Naive B cell (primary cell): ENCODE data around the gene FAM76B. TPM values are rescaled to one million over a fixed set of nuclear protein-coding genes. Genes with fewer than 3 reads are reported as not detected.

Experiments
- ATAC-seq, 2 donors: fragments of 150-1000 bp; cut with Tn5 transposase; 2 replicates each; pipeline ENCODE4 v1.10.0; 2021; ENCODE audit warnings: low read depth in 2 of 2, mild to moderate bottlenecking in 2 of 2, moderate library complexity in 2 of 2
- DNase-seq: peaks from one replicate; pipeline ENCODE4 v3.0.0; 2022
- H3K27ac Mint-ChIP-seq, 6 donors: one replicate each; pipeline ENCODE4 v1.8.0; 2020 to 2022; ENCODE audit warnings: mild to moderate bottlenecking in 6 of 6, mixed read lengths in 6 of 6, moderate library complexity in 5 of 6, inconsistent platforms in 2 of 6
- H3K27me3 Mint-ChIP-seq, 3 donors: one replicate each; pipeline ENCODE4 v1.8.0; 2021 to 2022; ENCODE audit warnings: mixed read lengths in 3 of 3, mild to moderate bottlenecking in 1 of 3
- H3K36me3 Mint-ChIP-seq, 2 donors: one replicate each; pipeline ENCODE4 v1.8.0; 2020 to 2022; ENCODE audit warnings: mixed read lengths in 2 of 2, inconsistent platforms in 1 of 2, mild to moderate bottlenecking in 1 of 2
- H3K4me1 Mint-ChIP-seq, 3 donors: one replicate each; pipeline ENCODE4 v1.8.0; 2020 to 2022; ENCODE audit warnings: mixed read lengths in 3 of 3, inconsistent platforms in 1 of 3, mild to moderate bottlenecking in 1 of 3, moderate library complexity in 1 of 3
- H3K4me3 Mint-ChIP-seq, 8 donors: one replicate each; pipeline ENCODE4 v1.8.0; 2020 to 2022; ENCODE audit warnings: mild to moderate bottlenecking in 8 of 8, mixed read lengths in 8 of 8, moderate library complexity in 8 of 8, inconsistent platforms in 2 of 8
- H3K9me3 Mint-ChIP-seq, 7 donors: one replicate each; pipeline ENCODE4 v1.8.0; 2020 to 2022; ENCODE audit warnings: mixed read lengths in 7 of 7, mild to moderate bottlenecking in 5 of 7, inconsistent platforms in 2 of 7, moderate library complexity in 1 of 7
- polyA plus RNA-seq, 6 donors: library from polyadenylated mRNA; unstranded; fragments of 300-500 nt; fragmentation: Illumina TruSeq; gene quantifications; one replicate each; pipeline ENCODE4 v1.2.3, GENCODE V29; 2021; ENCODE audit warnings: low read depth in 6 of 6

The FAM76B gene
- polyA plus RNA-seq, 6 donors from 2014 or later, result 17.3 to 25.9 (median 22.1) TPM

DNA sequence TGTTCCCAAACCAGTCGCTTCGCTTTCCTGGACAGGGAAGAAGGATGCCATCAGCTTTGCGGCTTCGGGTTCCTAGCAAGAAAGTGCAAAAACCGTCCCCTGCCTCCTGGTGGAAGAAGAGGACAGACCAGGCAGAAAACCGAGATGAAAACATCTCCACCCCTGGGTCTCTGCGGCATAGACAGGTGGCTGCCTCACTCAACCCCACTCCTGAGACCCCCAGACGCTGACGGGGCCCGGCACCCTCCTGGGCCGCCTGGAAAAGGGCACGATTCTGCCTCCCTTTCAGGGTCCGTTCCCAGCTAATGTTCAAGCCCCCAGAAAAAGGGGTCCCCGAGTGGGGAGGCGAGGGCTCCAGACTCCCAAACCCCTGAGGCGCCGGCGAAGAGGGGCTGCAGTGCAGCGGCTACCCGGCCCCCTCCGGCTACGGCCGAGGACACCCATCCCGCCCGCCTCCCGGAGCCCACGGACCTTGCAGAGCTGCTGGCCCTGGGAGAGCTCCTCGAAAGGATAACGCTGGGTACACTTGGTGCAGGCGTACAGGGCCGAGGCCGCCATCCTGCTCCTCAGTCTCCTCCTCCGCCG lies 569 bp downstream of the FAM76B start:
- Mint-ChIP-seq H3K9me3 (no peaks in the 10 kb centered on the region), H3K4me3 (peak overlapping the region; percentile 97 to 100 (median 100)), H3K4me1 (peaks cover 27 to 49% (median 39%) of the 10 kb centered on the region in 3 donors), H3K27me3 (no peaks in the 10 kb centered on the region), H3K36me3 (peaks cover 4 to 10% of the 10 kb centered on the region in 2 donors), H3K27ac (peak overlapping the region; percentile 72 to 100 (median 100))
- ATAC-seq, result no peak
- peak; percentile 42 for DNase-seq

- no peaks in the 10 kb centered on the region for H3K9me3 Mint-ChIP-seq
These were observed 9.0 kb downstream of the FAM76B start for GRCh38 chr11:95780544-95780943.

GRCh38 chr11:95778699-95779098 lies 10.9 kb downstream of the FAM76B start:
- peaks cover 14 to 25% (median 24%) of the 10 kb centered on the region in 3 donors for H3K4me1 Mint-ChIP-seq
- no peaks in the 10 kb centered on the region for H3K9me3 Mint-ChIP-seq
- ATAC-seq, result no peak
- no peak for DNase-seq
- no peak overlapping the region for H3K4me3 Mint-ChIP-seq
- H3K27ac Mint-ChIP-seq, result peak overlapping the region in 4 of 6 donors; percentile 2 to 69 (median 37)
- no peaks in the 10 kb centered on the region for H3K27me3 Mint-ChIP-seq
- H3K36me3 Mint-ChIP-seq, result peaks cover under 1 to 14% of the 10 kb centered on the region in 2 donors

More at GRCh38 chr11:95780544-95780943, 9.0 kb downstream of the FAM76B start:
- Mint-ChIP-seq H3K27ac (peak overlapping the region; percentile 6 to 80 (median 58)), H3K36me3 (peaks cover 7 to 15% of the 10 kb centered on the region in 2 donors), H3K4me3 (no peak overlapping the region), H3K27me3 (no peaks in the 10 kb centered on the region), H3K4me1 (peaks cover 19 to 30% (median 24%) of the 10 kb centered on the region in 3 donors)
- DNase-seq, result no peak
- ATAC-seq, result peak; percentile 96 to 100

DNA sequence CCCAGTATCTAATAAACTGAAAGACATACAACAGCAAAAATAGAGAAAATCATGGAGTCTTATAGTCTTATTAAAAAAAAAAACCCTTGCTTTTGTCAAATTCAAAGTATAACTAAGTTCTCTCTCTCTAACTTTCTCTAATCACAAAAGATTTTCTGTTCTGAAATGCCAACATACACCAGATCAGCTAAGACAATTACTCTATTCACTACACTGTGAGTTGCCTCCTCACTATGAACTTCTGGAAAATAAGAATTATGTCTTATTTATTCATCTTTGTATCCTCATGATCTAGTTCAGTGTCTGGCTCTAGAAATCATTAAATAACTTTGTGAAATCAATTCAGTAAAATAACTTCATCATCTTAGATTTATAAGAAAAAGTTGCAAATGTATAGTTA lies 12.7 kb downstream of the FAM76B start:
- DNase-seq (no peak), ATAC-seq (no peak)
- Mint-ChIP-seq H3K4me3 (no peak overlapping the region), H3K27ac (no peak overlapping the region), H3K27me3 (no peaks in the 10 kb centered on the region), H3K36me3 (peaks cover 0 to 14% of the 10 kb centered on the region in 2 donors), H3K4me1 (peaks cover 10 to 19% (median 16%) of the 10 kb centered on the region in 3 donors), H3K9me3 (no peaks in the 10 kb centered on the region)

DNA sequence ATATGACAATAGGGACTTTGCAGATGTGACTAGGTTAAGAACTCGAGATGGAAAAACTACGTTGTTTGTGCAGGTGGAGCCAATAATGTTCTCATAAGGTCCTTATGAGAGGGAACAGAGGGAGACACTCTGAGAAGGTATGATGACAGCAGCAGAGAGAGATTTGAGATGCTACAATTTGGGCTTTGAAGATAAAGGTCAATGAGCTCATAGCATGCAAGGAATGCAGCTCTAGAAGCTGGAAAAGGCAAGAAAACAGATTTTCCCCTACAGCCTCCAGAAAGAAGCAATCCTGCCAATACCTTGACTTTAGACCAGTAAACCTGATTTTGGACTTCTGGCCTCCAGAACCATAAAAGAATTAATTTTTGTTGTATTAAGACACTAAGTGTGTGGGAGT lies 21.1 kb downstream of the FAM76B start:
- no peaks in the 10 kb centered on the region for H3K27me3 Mint-ChIP-seq
- peaks cover 0 to 5% (median 0%) of the 10 kb centered on the region in 3 donors for H3K4me1 Mint-ChIP-seq
- DNase-seq (no peak), ATAC-seq (no peak)
- peaks cover 0 to 4% of the 10 kb centered on the region in 2 donors for H3K36me3 Mint-ChIP-seq
- H3K9me3 Mint-ChIP-seq, result no peaks in the 10 kb centered on the region
- H3K27ac Mint-ChIP-seq, result peak overlapping the region in 4 of 6 donors; percentile 17 to 33 (median 20)
- H3K4me3 Mint-ChIP-seq, result no peak overlapping the region

- Mint-ChIP-seq H3K36me3 (peaks cover 0 to under 1% of the 10 kb centered on the region in 2 donors), H3K4me3 (no peak overlapping the region), H3K4me1 (peaks cover 0 to 8% (median 0%) of the 10 kb centered on the region in 3 donors), H3K27me3 (no peaks in the 10 kb centered on the region), H3K27ac (peak overlapping the region in 5 of 6 donors; percentile 1 to 72 (median 22)), H3K9me3 (no peaks in the 10 kb centered on the region)
- no peak for DNase-seq
- ATAC-seq, result no peak
These were observed 22.1 kb downstream of the FAM76B start for GRCh38 chr11:95767498-95767897.

DNA sequence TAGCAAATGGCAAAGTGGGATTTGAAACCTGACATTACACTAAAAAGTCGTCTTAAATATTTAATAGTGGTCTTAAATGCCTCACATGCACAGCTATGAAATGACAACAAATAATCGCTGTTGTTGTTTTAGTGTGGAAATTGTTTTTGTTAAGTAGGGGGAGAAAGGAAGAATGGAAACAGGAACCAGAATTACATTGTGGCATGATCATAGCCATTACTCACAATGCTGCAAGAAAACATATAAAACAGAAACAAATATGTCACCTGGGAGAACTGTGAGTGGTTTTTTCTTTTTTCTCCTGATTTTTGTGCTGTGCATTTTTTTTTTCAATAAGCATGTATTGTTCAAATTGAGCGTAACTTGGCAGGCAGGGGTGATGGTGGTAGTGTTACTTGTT lies 22.9 kb downstream of the FAM76B start:
- H3K36me3 Mint-ChIP-seq, result no peaks in the 10 kb centered on the region

DNA sequence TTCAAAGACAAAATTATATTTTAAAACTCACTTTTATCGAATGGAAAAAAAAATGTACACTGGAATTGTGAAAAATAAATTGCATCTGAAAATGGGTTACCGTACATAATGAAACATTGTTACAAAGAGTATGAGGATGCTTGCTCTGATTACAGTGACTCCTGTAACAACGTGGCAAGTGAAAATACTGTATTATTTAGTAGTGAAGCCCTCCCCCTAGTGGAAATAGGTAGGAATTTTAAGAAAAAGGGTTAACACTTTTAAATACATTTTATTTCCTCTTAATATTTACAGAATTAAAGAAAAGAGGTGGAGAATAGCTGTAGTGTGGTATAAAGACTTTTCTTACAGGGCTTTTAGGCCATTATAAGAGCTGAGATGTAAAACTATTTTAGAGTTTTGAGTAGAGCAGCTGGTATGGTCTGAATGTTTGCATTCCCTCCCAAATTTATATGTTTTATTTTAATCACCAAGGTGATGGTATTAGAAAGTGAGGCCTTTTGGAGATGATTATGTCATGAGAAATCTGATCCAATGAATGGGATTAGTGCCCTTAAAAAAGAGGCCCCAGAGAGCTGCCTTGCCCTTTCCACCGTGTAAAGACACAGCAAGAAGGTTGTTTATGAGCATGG lies 25.2 kb downstream of the FAM76B start:
- no peaks in the 10 kb centered on the region for H3K27me3 Mint-ChIP-seq
- peak; percentile 69 for DNase-seq
- peak; percentile 86 for ATAC-seq
- H3K9me3 Mint-ChIP-seq, result no peaks in the 10 kb centered on the region
- H3K4me1 Mint-ChIP-seq, result peaks cover 0 to 15% (median 12%) of the 10 kb centered on the region in 3 donors
- peak overlapping the region in 1 of 6 donors; percentile 27 for H3K27ac Mint-ChIP-seq
- H3K36me3 Mint-ChIP-seq, result peaks cover 0 to under 1% of the 10 kb centered on the region in 2 donors
- no peak overlapping the region for H3K4me3 Mint-ChIP-seq

More for the DNA sequence above, 22.9 kb downstream of the FAM76B start:
- H3K27ac Mint-ChIP-seq, result no peak overlapping the region
- ATAC-seq (no peak), DNase-seq (no peak)
- no peaks in the 10 kb centered on the region for H3K27me3 Mint-ChIP-seq
- H3K4me3 Mint-ChIP-seq, result no peak overlapping the region
- H3K9me3 Mint-ChIP-seq, result no peaks in the 10 kb centered on the region
- peaks cover 0 to 8% (median 0%) of the 10 kb centered on the region in 3 donors for H3K4me1 Mint-ChIP-seq

GRCh38 chr11:95762534-95762933 lies 27.0 kb downstream of the FAM76B start:
- no peak overlapping the region for H3K4me3 Mint-ChIP-seq
- H3K27me3 Mint-ChIP-seq, result no peaks in the 10 kb centered on the region
- peaks cover 0 to 7% of the 10 kb centered on the region in 2 donors for H3K36me3 Mint-ChIP-seq
- no peak for ATAC-seq
- H3K9me3 Mint-ChIP-seq, result no peaks in the 10 kb centered on the region
- no peak for DNase-seq
- peaks cover 5 to 19% (median 16%) of the 10 kb centered on the region in 3 donors for H3K4me1 Mint-ChIP-seq
- peak overlapping the region in 4 of 6 donors; percentile 36 to 65 (median 53) for H3K27ac Mint-ChIP-seq

DNA sequence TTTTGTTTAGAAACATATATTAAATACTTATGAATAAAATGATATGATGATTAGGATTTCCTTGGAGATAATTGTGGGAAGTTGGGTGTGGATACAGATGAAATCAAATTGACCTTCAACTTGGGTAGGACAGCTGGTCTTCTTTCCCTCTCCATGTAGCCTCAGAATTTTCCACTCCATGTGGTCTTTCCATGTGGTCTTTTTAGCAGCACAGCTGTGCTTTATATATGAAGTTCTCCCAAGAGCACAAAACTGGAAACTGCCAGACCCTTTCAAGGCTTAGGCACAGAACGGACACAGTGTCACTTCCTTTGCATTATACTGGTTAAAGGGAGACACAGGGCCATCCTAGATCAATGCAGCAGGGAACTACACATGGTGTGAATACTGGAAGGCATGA lies 28.6 kb downstream of the FAM76B start:
- Mint-ChIP-seq H3K4me3 (no peak overlapping the region), H3K9me3 (no peaks in the 10 kb centered on the region), H3K36me3 (peaks cover 0 to 7% of the 10 kb centered on the region in 2 donors), H3K27me3 (no peaks in the 10 kb centered on the region), H3K4me1 (peaks cover 5 to 20% (median 16%) of the 10 kb centered on the region in 3 donors), H3K27ac (peak overlapping the region in 2 of 6 donors; percentile 29 to 65)
- DNase-seq (no peak), ATAC-seq (no peak)

DNA sequence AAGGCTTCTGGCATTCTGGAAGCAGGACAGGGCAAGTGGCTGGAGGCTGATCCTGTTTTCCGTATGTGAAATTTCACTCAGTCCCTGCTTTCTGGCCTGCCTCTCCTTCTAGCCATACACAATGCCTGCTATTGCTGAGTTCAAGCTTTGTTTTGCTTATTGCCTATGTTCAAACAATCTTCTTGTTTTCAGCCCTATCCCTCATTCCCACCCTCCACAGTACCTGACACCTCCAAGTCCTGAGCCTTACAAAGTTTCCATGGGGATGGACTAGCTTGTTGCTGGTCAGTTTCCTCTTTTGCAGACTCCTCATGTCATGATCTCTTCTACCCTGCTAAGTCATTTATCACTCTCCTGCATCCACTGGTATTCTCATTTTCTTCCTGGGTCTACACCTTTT lies 38.1 kb downstream of the FAM76B start:
- Mint-ChIP-seq H3K9me3 (peaks cover 0 to 2% (median 0%) of the 10 kb centered on the region in 7 donors), H3K4me1 (peaks cover 8 to 16% (median 11%) of the 10 kb centered on the region in 3 donors), H3K36me3 (no peaks in the 10 kb centered on the region), H3K27me3 (no peaks in the 10 kb centered on the region), H3K4me3 (no peak overlapping the region), H3K27ac (peak overlapping the region in 3 of 6 donors; percentile 8 to 80 (median 24))
- no peak for DNase-seq
- no peak for ATAC-seq

- peaks cover 0 to 2% (median 0%) of the 10 kb centered on the region in 7 donors for H3K9me3 Mint-ChIP-seq
- peak overlapping the region in 1 of 6 donors; percentile 4 for H3K27ac Mint-ChIP-seq
- no peak overlapping the region for H3K4me3 Mint-ChIP-seq
- no peak for ATAC-seq
- H3K27me3 Mint-ChIP-seq, result no peaks in the 10 kb centered on the region
- H3K36me3 Mint-ChIP-seq, result no peaks in the 10 kb centered on the region
- peaks cover 8 to 13% (median 11%) of the 10 kb centered on the region in 3 donors for H3K4me1 Mint-ChIP-seq
- no peak for DNase-seq
These were observed 39.5 kb downstream of the FAM76B start for GRCh38 chr11:95750101-95750500.

- DNase-seq (no peak), ATAC-seq (no peak)
- Mint-ChIP-seq H3K27me3 (no peaks in the 10 kb centered on the region), H3K27ac (peak overlapping the region in 2 of 6 donors; percentile 7 to 56), H3K36me3 (no peaks in the 10 kb centered on the region), H3K4me3 (no peak overlapping the region), H3K9me3 (no peaks in the 10 kb centered on the region), H3K4me1 (peaks cover 6 to 17% (median 9%) of the 10 kb centered on the region in 3 donors)
These were observed 50.3 kb downstream of the FAM76B start for GRCh38 chr11:95739108-95739938.
